ENCODE measurements around the gene METTL27.
"Not testable (repeated sequence)": the region's sequence is repeated elsewhere in the genome, so short reads cannot be mapped to it uniquely, and the experiment has no call there.

- not testable (repeated sequence) for TF ChIP-seq CTCF (IDR thresholded peaks at IDR 0.05); POLR2A (IDR thresholded peaks at IDR 0.05); POLR2AphosphoS5 (IDR thresholded peaks at IDR 0.05; ENCODE audit: insufficient read depth in 1 of 2, low read depth in 1 of 2)
These were observed 45.7 kb downstream of the METTL27 start for GRCh38 chr7:73796656-73797055.
